Occipital lobe (tissue), 2 donors: ENCODE data around the gene FAM187B. TPM values are rescaled to one million over a fixed set of nuclear protein-coding genes. Genes with fewer than 3 reads are reported as not detected.
"Not testable (repeated sequence)": the region's sequence is repeated elsewhere in the genome, so short reads cannot be mapped to it uniquely, and the experiment has no call there.

Experiments used
- DNase-seq: peaks from one replicate; lab custom pipeline; 2025; lab: John Stamatoyannopoulos, UW
- total RNA-seq: library from RNA; depleted of rRNA; stranded (reverse); fragments of >200 nt; gene quantifications from one replicate; pipeline ENCODE4 v1.2.3, GENCODE V29; 2014

The FAM187B gene
- total RNA-seq, 1 donor from 2014 or later = not detected

- no peak for DNase-seq
Measured at GRCh38 chr19:35213663-35214632, 14.6 kb downstream of the FAM187B start.

DNA sequence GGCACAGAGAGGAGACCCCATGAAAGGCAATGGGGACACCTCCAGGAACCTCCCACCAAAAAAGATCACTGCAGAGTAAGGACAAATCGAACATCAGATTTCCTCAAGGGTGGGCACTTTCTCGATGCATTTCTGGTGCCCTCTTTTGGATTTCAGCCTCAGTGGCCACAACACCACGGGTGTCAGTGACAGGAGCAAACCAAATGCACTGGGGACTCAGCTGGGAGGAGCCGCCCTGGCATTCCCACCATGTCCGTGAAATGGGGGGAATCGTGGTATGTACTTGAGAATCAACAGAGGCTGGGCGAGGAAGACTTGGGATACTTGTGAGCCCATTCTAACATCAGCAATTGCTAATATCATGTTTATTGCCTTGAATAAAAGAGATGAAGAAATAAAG, 16.3 kb downstream of the FAM187B start:
- DNase-seq = no peak

GRCh38 chr19:35211545-35212230, 16.9 kb downstream of the FAM187B start:
- no peak for DNase-seq

GRCh38 chr19:35209646-35210045, 18.9 kb downstream of the FAM187B start:
- no peak for DNase-seq

DNA sequence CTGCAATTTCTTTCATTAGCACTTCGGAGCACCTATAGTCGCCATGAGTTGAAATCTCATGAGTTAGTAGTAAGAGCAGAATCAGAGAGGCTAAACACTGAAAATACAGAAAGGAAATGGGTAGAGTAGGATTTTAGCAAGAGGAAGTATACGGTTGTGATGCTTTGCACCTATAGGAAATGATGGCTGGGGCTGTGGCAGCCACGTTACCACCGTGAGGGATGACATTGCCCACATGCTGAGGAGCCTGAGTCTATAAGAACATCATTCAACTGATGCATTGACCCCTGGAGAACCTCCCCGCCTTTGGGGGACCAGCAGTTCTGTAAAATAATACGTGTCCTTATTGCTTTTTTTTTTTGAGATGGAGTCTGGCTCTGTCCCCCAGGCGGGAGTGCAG, 20.4 kb downstream of the FAM187B start:
- no peak for DNase-seq

DNA sequence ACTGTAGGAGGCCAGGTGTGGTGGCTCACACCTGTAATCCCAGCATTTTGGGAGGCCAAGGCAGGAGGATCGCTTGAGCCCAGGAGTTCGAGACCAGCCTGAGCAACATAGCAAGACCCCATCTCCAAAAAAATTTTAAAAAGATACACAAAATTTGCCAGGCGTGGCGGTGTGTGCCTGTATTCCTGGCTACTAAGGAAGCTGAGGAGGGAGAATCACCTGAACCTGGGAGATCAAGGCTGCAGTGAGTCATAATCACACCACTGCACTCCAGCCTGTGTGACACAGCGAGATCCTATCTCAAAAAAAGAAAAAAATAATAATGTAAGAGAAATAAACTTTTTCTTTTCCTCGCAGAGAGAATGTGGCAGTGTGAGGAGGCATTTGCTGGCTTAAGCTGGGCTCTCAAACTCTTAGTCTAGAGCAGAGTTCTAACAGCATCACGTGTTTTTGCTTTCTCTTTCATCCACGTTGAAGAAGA, 21.1 kb downstream of the FAM187B start:
- DNase-seq = no peak

- DNase-seq = no peak
Measured at GRCh38 chr19:35206855-35207254, 21.7 kb downstream of the FAM187B start.

- DNase-seq = no peak
Measured at GRCh38 chr19:35206379-35206778, 22.2 kb downstream of the FAM187B start.

GRCh38 chr19:35205733-35206323, 22.7 kb downstream of the FAM187B start:
- DNase-seq = no peak

DNA sequence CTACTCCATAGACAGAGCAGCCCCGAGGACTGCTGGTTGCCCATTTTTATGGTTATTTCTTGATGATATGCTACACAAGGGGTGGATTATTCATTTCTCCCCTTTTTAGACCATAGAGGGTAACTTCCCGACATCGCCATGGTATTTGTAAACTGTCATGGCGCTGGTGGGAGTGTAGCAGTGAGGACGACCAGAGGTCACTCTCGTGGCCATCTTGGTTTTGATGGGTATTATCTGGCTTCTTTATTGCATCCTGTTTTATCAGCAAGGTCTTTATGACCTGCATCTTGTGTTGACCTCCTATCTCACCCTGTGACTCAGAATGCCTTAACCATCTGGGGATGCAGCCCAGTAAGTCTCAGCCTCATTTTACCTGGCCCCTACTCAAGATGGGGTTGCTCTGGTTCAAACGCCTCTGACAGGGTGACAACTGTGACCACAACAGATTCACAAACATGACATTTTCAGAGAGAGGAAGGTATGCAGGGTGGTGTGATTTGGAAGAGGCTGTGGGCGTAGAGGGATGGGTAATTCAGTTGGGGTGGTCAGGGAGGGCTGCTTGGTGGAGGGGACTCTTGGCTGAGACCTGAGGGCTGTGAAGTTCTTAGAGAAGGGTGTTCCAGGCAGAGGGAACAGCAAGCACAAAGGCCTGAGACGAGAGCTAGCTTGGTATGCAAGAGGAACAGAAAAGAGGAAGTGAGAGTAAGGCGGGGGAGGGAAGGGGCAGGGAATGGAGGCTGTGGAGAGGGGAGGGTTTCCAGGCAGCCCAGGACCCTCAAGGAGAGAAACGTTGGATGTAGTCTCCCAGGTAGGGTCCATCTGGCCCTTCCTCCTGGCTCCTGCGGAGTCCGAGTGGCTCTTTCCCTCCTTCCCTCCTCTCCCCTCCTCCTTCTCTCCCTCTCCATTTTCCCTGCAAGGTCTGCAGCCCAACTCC, 23.5 kb downstream of the FAM187B start:
- no peak for DNase-seq

DNA sequence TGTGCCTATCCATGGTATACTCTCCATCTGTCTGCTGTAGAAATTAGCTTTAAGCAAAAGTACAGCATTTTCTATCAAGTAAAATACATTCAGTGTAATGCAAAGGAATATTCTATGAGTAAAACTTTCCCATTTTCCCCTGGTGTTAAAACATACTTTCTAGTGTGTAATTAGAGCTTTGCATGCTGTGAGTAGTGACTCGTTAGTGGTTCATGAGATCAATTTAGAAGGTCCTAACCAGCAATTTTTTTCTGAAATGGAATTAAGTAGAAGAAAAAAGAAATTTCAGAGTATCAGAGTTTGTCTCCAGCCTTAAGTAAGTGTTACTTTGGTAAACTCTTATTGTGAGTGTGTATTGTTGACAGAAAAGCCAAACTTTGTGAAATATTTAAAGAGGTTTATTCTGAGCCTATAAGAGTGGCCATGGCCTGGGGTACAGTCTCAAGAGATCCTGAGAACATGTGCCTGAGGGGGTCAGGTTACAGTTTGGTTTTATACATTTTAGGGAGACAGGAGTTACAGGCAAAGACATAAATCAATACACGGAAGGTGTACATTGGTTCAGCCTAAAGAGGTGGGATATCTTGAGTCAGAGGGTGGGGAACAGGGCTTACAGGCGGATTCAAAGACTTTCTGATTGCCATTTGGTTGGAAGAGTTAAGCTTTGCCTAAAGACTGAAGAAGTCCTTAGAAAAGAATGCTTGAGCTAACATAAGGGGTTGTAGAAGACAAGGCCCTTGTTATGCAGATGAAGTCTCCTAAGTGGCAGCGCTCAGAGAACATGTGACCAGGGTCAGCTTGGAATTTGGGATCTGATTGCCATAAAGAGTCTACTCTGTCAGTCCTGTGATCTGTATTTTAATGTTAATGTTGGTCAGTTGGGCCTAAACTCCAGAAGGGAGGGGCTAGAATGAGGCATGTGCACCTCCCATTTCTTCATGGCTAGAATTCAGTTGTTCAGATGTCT, 25.5 kb downstream of the FAM187B start:
- DNase-seq = no peak

GRCh38 chr19:35199481-35199880, 29.1 kb downstream of the FAM187B start:
- DNase-seq = no peak

- not testable (repeated sequence) for DNase-seq
Measured at GRCh38 chr19:35196861-35197260, 31.7 kb downstream of the FAM187B start.

- DNase-seq = no peak
Measured at GRCh38 chr19:35195830-35196229, 32.7 kb downstream of the FAM187B start.

GRCh38 chr19:35194012-35194984, 34.2 kb downstream of the FAM187B start:
- no peak for DNase-seq

- DNase-seq = no peak
Measured at GRCh38 chr19:35184884-35185283, 43.7 kb downstream of the FAM187B start.

- no peak for DNase-seq
Measured at GRCh38 chr19:35184267-35184666, 44.3 kb downstream of the FAM187B start.

DNA sequence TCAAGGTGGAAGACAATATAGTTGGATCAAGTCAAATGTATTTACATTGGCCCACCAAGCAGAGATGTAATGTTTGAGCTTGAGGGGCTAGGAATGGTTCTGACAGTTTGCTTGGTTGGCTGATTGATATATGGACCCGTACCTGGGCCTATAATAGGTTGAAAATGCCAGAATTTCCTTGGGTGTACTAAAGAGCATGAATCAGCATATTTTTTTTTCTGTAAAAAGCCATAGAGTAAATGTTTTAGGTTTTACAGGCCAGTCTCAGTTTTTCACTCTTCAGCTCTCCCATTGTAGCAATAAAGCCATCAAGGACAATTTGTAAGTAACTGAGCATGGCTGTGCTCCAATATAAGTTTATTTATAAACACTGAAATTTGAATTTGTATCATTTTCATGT, 47.2 kb downstream of the FAM187B start:
- DNase-seq = no peak

DNA sequence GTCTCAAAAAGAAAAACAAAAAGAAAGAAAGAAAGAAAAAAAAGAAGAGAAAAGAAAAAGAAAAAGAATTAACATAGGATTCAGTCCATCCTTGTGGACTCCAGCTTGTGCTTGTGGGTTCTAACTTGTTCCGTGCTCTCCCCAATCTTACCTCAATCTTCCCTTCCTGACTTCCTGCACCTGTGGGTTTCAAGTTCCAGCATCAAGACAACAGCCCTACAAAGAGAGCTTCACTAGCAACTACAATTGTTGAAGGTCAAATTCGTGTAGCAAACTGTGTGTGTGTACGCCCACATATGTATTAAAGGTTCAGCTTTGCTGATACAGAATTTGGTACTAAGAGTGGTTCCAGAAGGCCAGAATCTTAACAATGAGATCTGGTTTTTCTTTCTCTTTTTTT, 48.7 kb downstream of the FAM187B start:
- DNase-seq = no peak
